Panc1 (cell line): ENCODE results near the gene WNK2. TPM values are rescaled to one million over a fixed set of nuclear protein-coding genes. Genes with fewer than 3 reads are reported as not detected.

Experiments used
- ATAC-seq: fragments of 200-7000 bp; cut with Tn5 transposase; 2 replicates; pipeline ENCODE4 v1.9.1; 2020; ENCODE audit warnings: mild to moderate bottlenecking, moderate library complexity
- BruUV-seq: library from RNA; stranded (reverse); fragments of 400-500 nt; replicated peaks from 2 replicates; lab custom pipeline; 2021; lab: Mats Ljungman, UMichigan
- CTCF ChIA-PET: fragments of 300-600 bp; sonication (Branson Sonifier 250); formaldehyde crosslinking; loops from one replicate; lab custom pipeline; 2022; ENCODE audit warnings: antibody characterized with exemption; lab: Charles Lee
- POLR2A ChIA-PET: fragments of 300-600 bp; sonication (Branson Sonifier 250); formaldehyde crosslinking; loops from one replicate; lab custom pipeline; 2022; ENCODE audit warnings: antibody characterized with exemption; lab: Charles Lee
- DNase-seq: peaks from one replicate; pipeline ENCODE4 v3.0.0-alpha.2; 2010; ENCODE audit warnings: low read depth, low spot score
- H3K27ac ChIP-seq: 2 replicates; pipeline ENCODE4 v1.5.1; 2011; ENCODE audit warnings: mild to moderate bottlenecking, low read length, inconsistent platforms
- H3K27me3 ChIP-seq: fragments of 200-500 bp; sonication (Bioruptor generic); 2 replicates; pipeline ENCODE4 v1.6.0; 2014; ENCODE audit warnings: low read length, inconsistent platforms; ENCODE audit not compliant: control insufficient read depth, insufficient read depth
- H3K36me3 ChIP-seq: fragments of 200-500 bp; sonication (Bioruptor generic); 2 replicates; pipeline ENCODE4 v1.5.1; 2014; ENCODE audit warnings: inconsistent platforms, mild to moderate bottlenecking, low read length, moderate library complexity; ENCODE audit not compliant: control insufficient read depth, insufficient read depth
- H3K4me1 ChIP-seq: 2 replicates; pipeline ENCODE4 v1.5.1; 2011; ENCODE audit warnings: inconsistent platforms, mild to moderate bottlenecking, low read length, moderate library complexity; ENCODE audit not compliant: control insufficient read depth, insufficient read depth
- H3K4me3 ChIP-seq, 2 experiments: 2 replicates each; pipeline ENCODE4 v1.5.1; 2011 to 2012; ENCODE audit warnings: low read depth in 2 of 2, low read length in 2 of 2, mild to moderate bottlenecking in 2 of 2, inconsistent platforms in 1 of 2, moderate library complexity in 1 of 2
- H3K9me3 ChIP-seq: fragments of 200-500 bp; sonication (Bioruptor generic); 2 replicates; pipeline ENCODE4 v1.5.1; 2014; ENCODE audit warnings: low read depth, mild to moderate bottlenecking, inconsistent platforms, low read length, moderate library complexity; ENCODE audit not compliant: control insufficient read depth, insufficient read depth
- CTCF ChIP-seq: fragments of 450-650 bp; IDR thresholded peaks from 2 replicates; pipeline ENCODE4 v1.5.1; 2017; ENCODE audit warnings: mild to moderate bottlenecking
- POLR2AphosphoS5 ChIP-seq: IDR thresholded peaks from 2 replicates; pipeline ENCODE4 v1.6.1; 2012; ENCODE audit warnings: mild to moderate bottlenecking, low read depth, low read length, moderate library complexity
- REST ChIP-seq, 2 experiments: IDR thresholded peaks; 2 replicates each; pipeline ENCODE4 v1.6.1; 2011 to 2012; ENCODE audit warnings: low read depth in 2 of 2, control low read depth in 1 of 2, low read length in 1 of 2, mild to moderate bottlenecking in 1 of 2, moderate library complexity in 1 of 2; ENCODE audit not compliant: insufficient read depth in 1 of 2
- SIN3A ChIP-seq: IDR thresholded peaks from 2 replicates; pipeline ENCODE4 v1.6.1; 2012; ENCODE audit warnings: low read depth, mild to moderate bottlenecking, low read length, moderate library complexity, borderline replicate concordance; ENCODE audit not compliant: insufficient read depth
- TCF7L2 ChIP-seq: IDR thresholded peaks from 2 replicates; pipeline ENCODE4 v1.6.1; 2011; ENCODE audit warnings: mild to moderate bottlenecking, low read depth, low read length, inconsistent platforms
- in situ Hi-C: cut with HindIII; loops from 2 replicates; pipeline ENCODE4 v1.10.0; 2016; ENCODE audit warnings: low sequenced_read_pairs, low pct_unique_long_range_greater_than_20kb
- intact Hi-C: fragments of 100-400 bp; cut with micrococcal nuclease; formaldehyde crosslinking; loops from one replicate; pipeline ENCODE4 v1.10.0; 2022; ENCODE audit not compliant: unreplicated experiment
- total RNA-seq: library from RNA; stranded (reverse); gene quantifications from one replicate; pipeline ENCODE4 v1.2.1, GENCODE V29; 2021; ENCODE audit not compliant: unreplicated experiment

Gene WNK2
- total RNA-seq, 1 experiment from 2014 or later = 13.7 TPM

DNA sequence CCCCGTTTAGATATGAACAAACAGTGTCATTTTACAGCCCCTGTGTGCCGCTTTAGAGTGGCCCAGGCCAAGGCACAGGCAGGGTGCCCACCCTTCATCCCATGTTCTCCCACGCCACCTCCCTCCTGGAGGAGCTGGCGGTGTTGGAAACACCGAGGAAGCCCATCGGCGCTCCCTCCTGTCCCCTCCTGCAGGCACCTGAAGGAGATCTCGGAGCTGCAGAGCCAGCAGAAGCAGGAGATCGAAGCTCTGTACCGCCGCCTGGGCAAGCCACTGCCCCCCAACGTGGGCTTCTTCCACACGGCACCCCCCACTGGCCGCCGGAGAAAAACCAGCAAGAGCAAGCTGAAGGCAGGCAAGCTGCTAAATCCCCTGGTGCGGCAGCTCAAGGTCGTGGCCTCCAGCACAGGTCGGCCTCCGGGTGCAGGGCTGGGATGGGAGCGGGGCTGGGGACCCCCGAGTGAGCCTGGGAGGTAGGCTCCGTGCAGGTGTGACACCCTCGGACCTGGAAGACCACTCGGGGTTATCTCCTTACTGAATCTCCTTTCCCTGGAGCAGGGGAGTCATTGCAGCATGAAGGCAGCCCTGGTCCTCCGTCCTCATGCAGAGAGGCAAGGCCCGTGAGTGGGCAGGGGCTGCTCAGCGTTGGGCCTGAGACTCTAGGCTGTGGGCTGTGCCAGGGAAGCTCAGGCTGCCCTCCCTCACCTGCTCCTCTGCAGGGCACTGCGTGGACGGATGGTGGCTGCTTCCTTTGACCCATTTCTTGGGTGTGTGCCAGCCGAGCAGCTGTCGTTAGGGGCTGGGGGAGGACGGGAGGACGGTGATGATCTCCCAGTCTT lies 113.9 kb downstream of the WNK2 start:
- Histone ChIP-seq H3K9me3 (no peaks in the 10 kb centered on the region), H3K4me3 (no peak overlapping the region), H3K4me1 (no peaks in the 10 kb centered on the region), H3K27me3 (no peaks in the 10 kb centered on the region), H3K27ac (no peak overlapping the region), H3K36me3 (no peaks in the 10 kb centered on the region)
- no peak for ATAC-seq
- in situ Hi-C loops (no loop called here), intact Hi-C loops (no loop called here)
- no peak for DNase-seq
- no peak for TF ChIP-seq POLR2AphosphoS5
- no peak for TF ChIP-seq SIN3A
- no TSS peak for BruUV-seq
- POLR2A ChIA-PET = no interaction called here
- CTCF ChIA-PET = interaction anchor here (0.5 kb wide), 1 partner anchor 47 kb away, joined by 6 read pairs; no protein-coding TSS in a partner anchor

- BruUV-seq = no TSS peak
- Histone ChIP-seq H3K27me3 (no peaks in the 10 kb centered on the region), H3K9me3 (no peaks in the 10 kb centered on the region), H3K27ac (no peak overlapping the region), H3K4me1 (no peaks in the 10 kb centered on the region), H3K4me3 (no peak overlapping the region), H3K36me3 (no peaks in the 10 kb centered on the region)
- intact Hi-C loops = no loop called here
- ChIA-PET CTCF (interaction anchor here (0.6 kb wide), 1 partner anchor 886 kb away, joined by 3 read pairs; no protein-coding TSS in a partner anchor), POLR2A (no interaction called here)
- ATAC-seq = no peak
- in situ Hi-C loops = no loop called here
- TF ChIP-seq REST (IDR thresholded peaks at IDR 0.05; ENCODE audit: insufficient read depth in 1 of 2, low read depth in 2 of 2, low read length in 1 of 2) (no peak), SIN3A (no peak), CTCF (no peak), TCF7L2 (no peak), POLR2AphosphoS5 (no peak)
- DNase-seq = no peak
These were observed 114.8 kb downstream of the WNK2 start for GRCh38 chr9:93298498-93299417.
